ENCODE data around the gene SIAH1.
"Not testable (repeated sequence)": the region's sequence is repeated elsewhere in the genome, so short reads cannot be mapped to it uniquely, and the experiment has no call there.

The SIAH1 gene

GRCh38 chr16:48366165-48367093 lies 18.8 kb downstream of the SIAH1 start:
- no peak for DNase-seq (ENCODE audit: low read depth)

GRCh38 chr16:48365601-48366164 lies 19.5 kb downstream of the SIAH1 start:
- DNase-seq (ENCODE audit: low read depth): peak; percentile 55

- DNase-seq (ENCODE audit: low read depth): no peak
These were observed 20.1 kb downstream of the SIAH1 start for GRCh38 chr16:48365025-48365600.

GRCh38 chr16:48361540-48362144 lies 23.6 kb downstream of the SIAH1 start:
- no peak for DNase-seq (ENCODE audit: low read depth)

- no peak for DNase-seq (ENCODE audit: low read depth)
These were observed 24.2 kb downstream of the SIAH1 start for GRCh38 chr16:48361012-48361411.

- no peak for DNase-seq (ENCODE audit: low read depth)
These were observed 25.2 kb downstream of the SIAH1 start for GRCh38 chr16:48359983-48360382.

GRCh38 chr16:48358419-48358818 lies 26.8 kb downstream of the SIAH1 start:
- no peak for DNase-seq (ENCODE audit: low read depth)

- no peak for DNase-seq (ENCODE audit: low read depth)
These were observed 28.4 kb downstream of the SIAH1 start for GRCh38 chr16:48356633-48357376.

- DNase-seq (ENCODE audit: low read depth): no peak
These were observed 30.0 kb downstream of the SIAH1 start for GRCh38 chr16:48354877-48355855.

- DNase-seq (ENCODE audit: low read depth): not testable (repeated sequence)
These were observed 30.8 kb downstream of the SIAH1 start for GRCh38 chr16:48354385-48354784.

GRCh38 chr16:48353565-48354163 lies 31.5 kb downstream of the SIAH1 start:
- DNase-seq (ENCODE audit: low read depth): peak; percentile 35

GRCh38 chr16:48352648-48353390 lies 32.4 kb downstream of the SIAH1 start:
- no peak for DNase-seq (ENCODE audit: low read depth)

GRCh38 chr16:48350736-48351135 lies 34.5 kb downstream of the SIAH1 start:
- DNase-seq (ENCODE audit: low read depth): no peak

- DNase-seq (ENCODE audit: low read depth): no peak
These were observed 37.2 kb downstream of the SIAH1 start for GRCh38 chr16:48347980-48348379.

GRCh38 chr16:48347191-48347865 lies 37.9 kb downstream of the SIAH1 start:
- DNase-seq (ENCODE audit: low read depth): no peak

- no peak for DNase-seq (ENCODE audit: low read depth)
These were observed 42.6 kb downstream of the SIAH1 start for GRCh38 chr16:48342591-48342990.

- no peak for DNase-seq (ENCODE audit: low read depth)
These were observed 45.2 kb downstream of the SIAH1 start for GRCh38 chr16:48340054-48340453.

- no peak for DNase-seq (ENCODE audit: low read depth)
These were observed 49.3 kb downstream of the SIAH1 start for GRCh38 chr16:48335961-48336360.

- no peak for DNase-seq (ENCODE audit: low read depth)
These were observed 50.9 kb downstream of the SIAH1 start for GRCh38 chr16:48334325-48334724.
